ENCODE data around the gene FUT6.

GRCh38 chr19:5880604-5881078, 41.1 kb upstream of the FUT6 start:
- TF ChIP-seq, protein P1, sequence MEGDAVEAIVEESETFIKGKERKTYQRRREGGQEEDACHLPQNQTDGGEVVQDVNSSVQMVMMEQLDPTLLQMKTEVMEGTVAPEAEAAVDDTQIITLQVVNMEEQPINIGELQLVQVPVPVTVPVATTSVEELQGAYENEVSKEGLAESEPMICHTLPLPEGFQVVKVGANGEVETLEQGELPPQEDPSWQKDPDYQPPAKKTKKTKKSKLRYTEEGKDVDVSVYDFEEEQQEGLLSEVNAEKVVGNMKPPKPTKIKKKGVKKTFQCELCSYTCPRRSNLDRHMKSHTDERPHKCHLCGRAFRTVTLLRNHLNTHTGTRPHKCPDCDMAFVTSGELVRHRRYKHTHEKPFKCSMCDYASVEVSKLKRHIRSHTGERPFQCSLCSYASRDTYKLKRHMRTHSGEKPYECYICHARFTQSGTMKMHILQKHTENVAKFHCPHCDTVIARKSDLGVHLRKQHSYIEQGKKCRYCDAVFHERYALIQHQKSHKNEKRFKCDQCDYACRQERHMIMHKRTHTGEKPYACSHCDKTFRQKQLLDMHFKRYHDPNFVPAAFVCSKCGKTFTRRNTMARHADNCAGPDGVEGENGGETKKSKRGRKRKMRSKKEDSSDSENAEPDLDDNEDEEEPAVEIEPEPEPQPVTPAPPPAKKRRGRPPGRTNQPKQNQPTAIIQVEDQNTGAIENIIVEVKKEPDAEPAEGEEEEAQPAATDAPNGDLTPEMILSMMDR (IDR thresholded peaks at IDR 0.05): no peak
- no peak for TF ChIP-seq EZH2phosphoT487 (IDR thresholded peaks at IDR 0.05)
